ENCODE results near the gene TMEM140. TPM values are rescaled to one million over a fixed set of nuclear protein-coding genes. Genes with fewer than 3 reads are reported as not detected.

TMEM140 gene
- total and polyA plus RNA-seq, 9 of the 15 experiments (the other 6 are each of a cell fraction or from before 2014, with no cell fraction given) = 0.03 to 0.82 (median 0.23) TPM

- TF ChIP-seq CEBPB (tag; IDR thresholded peaks at IDR 0.05) (no peak), TCF7 (IDR thresholded peaks at IDR 0.05; ENCODE audit: borderline replicate concordance) (no peak), ZNF639 (CRISPR knock-in tag; conservative IDR thresholded peaks at IDR 0.05 in 1 of 2, IDR thresholded peaks at IDR 0.05 in 1 of 2) (0 out of 4 replicates have a peak, but pooled peaks of 1 of the 2 experiments have one; percentile 16), RBM17 (IDR thresholded peaks at IDR 0.05; ENCODE audit: borderline replicate concordance, low read depth, low read length) (no peak), REST (IDR thresholded peaks at IDR 0.05; ENCODE audit: borderline replicate concordance) (no peak), REST (CRISPR knock-in tag; IDR thresholded peaks at IDR 0.05; ENCODE audit: low read depth) (peak; percentile 76; the same call in 1 of the 2 replicates), BHLHE40 (IDR thresholded peaks at IDR 0.05; ENCODE audit: low read length) (no peak; the same call in 1 of the 2 replicates), STAT5B (CRISPR knock-in tag; IDR thresholded peaks at IDR 0.05) (no peak), HMBOX1 (IDR thresholded peaks at IDR 0.05) (no peak), TAF7 (tag; IDR thresholded peaks at IDR 0.05) (peak; percentile 93), SP1 (CRISPR knock-in tag; IDR thresholded peaks at IDR 0.05) (peak; percentile 84)
These were observed 63.5 kb downstream of the TMEM140 start, which contains the start of gene WDR91 (continued) for GRCh38 chr7:135211179-135211945.

Data from K562 (cell line).